Limb (tissue), 2 donors: ENCODE results near the gene CDRT4.
A peak's percentile ranks its signal among the peaks of the same experiment; 100 is the strongest.
"Not testable (repeated sequence)": the region's sequence is repeated elsewhere in the genome, so short reads cannot be mapped to it uniquely, and the experiment has no call there.

Experiments
- DNase-seq, 2 donors: peaks; one replicate each; pipeline ENCODE4 v3.0.0-alpha.2; 2016; ENCODE audit errors: extremely low spot score in 2 of 2

The CDRT4 gene

DNA sequence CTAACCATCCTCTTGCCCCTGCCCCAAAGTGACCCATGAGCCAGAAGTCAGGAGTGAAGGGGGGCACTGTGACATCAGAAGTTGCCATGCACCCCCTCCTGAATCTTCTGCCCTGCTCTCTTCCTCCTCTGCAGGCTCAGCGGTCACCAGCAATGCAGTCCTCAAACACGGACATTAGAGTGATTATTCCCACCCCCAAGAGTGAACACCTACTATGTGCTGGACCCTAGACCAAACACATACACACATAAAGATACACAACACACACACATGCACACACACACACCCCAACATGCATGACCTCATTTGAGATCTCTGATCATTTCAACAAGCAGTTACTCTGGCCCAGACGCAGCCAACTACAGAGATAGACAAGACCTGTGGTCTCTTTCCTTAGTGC is at the start of gene CDRT4:
CDRT4 (minus strand) TSS at position 30 of the 400 bp plus-strand sequence. CDS start 27,383 bp downstream, outside the sequence.
- no peak for DNase-seq

DNA sequence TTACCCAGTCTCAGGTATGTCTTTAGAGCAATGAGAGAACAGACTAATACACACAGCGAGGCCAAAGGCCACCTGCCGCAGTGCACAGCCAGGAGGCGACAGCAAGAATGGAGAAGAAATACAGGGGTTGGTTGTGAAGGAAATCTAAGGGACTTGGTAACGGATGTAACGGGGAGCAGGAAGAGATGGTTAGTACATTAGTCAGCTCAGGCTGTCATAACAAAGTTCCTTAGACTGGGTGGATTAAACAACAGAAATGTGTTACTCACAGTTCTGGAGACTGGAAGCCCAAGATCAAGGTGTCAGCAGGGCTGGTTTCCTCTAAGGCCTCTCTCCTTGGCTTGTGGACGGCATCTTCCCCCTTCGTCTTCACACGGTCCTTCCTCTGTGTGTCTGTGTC is 48.7 kb upstream of the CDRT4 start:
- DNase-seq: no peak

DNA sequence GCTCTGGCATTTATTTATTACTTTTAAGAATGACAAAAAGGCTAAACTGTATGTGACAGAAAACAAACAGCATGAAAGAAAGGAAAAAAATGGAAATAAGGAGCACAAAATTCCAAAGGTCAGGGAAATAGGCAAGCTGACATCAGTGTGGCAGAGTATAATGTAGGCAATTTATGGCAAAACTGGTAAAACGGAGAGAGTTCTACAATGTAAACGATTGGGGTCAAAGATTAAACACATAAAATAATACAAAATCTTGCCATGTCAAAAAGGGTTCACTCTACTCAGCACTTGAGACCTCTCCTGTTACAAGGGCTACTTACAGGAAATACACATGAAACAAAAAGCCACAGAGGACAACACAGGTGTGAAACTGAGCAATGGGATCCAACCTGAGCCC is 47.0 kb upstream of the CDRT4 start:
- DNase-seq: no peak

DNA sequence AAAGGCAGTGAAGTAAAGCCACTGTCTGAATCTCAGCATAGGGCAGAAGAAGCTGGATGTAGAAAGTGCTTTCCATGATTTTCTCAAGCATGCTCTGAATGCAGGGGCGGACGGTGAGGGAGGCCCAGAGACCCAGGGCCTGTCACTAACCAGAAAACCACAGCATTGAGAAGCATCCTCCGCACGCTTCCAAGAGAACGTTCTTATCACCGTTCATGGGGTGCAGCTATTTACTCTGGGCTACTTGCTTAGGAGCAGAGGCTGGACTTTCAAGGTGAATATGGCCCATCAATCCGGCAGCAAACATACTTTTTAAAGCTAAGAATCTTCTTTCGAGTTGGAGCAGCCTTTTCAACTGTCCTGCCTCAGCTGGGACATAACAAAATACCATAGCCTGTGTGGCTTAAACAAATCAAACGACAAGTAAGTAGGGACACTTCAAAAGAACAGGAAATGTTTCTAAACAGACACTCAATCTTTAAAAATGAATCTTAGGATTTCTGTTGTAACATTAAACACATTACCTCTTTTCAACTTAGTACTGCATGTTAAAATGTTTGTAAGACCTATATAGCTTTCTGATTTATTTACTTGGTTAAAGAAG is 46.5 kb upstream of the CDRT4 start:
- DNase-seq: no peak

DNA sequence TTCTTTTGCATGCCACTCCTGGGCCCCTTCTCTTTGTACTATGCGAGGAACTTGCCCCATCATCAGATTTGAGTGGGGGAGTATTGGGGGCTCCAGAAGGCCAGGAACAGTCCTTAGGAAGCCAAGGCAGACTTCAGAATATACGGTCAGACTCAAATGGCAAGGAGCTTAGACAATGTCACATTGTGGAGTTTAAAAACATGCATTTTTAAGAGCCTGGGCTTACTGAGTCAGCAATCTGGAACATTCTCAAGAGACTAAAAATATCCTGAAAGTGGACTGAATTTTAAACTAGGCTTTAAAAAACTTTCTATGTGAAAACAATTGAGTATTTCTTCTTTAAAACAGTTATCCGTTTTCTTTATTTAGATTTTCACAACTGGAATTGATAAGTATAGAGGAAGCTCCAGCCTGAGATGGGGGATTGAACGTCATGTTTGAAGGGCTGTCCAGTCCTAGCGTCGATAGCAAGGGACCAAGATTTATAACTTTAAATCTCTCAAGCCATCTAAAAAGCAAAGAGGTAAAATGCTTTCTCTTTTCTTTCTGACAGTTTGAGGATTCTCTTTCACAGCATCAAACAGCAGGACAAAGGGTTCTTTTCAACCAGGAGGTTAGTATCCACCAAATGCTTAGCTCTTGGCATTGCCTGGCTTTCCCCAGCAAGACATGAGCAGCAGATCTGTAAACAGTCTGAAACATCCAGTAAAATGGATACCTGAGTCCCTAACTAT is 45.8 kb upstream of the CDRT4 start:
- DNase-seq: peak in 1 of 2 donors; percentile 19

DNA sequence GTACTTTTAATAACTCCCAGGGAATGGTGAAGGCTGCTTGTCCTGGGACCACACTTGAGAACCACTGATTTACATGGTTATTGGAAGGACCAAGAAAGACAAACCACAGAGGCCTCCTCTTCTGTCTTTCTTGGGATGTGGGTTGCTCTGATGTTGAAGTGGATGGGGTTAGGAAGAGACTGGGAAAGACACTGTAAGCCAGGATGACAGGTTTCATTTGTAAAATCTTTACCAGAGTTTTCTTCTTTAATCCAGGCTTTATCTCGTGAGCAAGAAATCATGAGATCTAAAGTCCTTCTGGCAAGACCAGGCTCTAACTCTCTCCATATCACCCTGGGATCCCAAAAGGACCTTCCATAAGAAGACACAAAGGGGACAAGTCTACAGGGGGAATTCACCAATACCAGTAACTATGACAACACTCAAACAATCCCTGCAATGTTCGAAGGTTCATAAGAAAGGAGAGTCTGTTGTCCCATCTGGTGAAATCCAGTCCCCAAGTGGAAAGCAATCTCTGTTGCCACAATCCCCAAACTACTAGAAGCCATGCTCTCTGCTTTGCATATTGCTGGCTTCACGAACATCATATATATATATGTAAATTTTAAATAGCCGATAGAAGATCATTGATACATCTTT is 44.8 kb upstream of the CDRT4 start:
- DNase-seq: no peak

DNA sequence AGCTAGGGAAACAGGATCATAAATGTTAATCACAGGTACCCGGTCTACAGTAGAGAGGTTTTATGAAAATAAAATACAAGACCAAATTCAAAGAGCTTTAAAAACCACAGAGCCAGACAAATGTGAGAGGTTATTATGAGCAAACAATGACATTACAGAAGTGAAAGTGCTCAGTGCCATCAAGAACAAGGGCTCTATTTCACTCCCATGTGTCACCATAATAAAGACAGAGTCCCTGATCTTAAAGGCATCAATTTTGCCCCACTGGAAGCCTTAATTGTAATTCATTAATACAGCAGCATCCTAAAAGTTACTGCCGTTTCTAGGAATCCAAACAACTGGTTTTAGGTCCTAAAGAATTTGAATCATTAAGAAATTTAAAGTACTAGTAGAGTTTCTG is 43.7 kb upstream of the CDRT4 start:
- no peak for DNase-seq

DNA sequence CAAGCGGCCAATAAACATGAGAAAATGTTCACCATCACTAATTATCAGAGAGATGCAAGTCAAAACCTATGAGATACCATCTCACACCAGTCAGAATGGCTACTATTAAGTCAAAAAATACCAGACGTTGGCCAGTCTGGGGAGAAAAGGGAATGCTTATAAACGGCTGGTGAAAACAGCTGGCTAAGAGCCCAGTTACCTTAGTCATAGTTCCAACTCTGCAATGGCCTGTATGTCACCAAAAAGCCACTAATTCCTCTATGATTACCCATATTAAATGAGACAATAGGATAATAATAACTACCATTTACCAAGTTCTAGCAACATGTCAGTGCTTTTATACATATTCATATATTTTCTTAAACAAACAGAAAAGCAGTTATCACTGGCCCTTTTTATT is 42.9 kb upstream of the CDRT4 start:
- DNase-seq: no peak

DNA sequence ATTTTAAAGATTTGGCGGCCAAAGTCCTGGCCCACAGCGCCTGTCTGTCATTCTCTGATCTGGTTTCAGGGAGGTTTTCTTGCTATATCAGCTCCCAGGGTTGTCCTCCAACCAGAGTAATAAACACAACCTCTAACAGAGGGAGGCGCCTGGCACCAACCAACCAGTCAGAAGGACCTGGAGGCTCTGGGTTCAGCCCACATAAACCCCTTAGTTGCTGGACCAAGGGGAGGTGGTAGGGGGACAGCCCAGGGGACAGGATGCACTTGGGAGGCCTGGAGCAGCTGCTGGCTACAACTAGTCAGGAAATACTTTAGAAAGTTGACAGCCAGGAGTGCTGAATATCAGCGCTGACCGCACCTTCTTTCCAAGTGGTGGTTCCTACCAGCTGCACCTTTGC is 41.7 kb upstream of the CDRT4 start:
- no peak for DNase-seq

DNA sequence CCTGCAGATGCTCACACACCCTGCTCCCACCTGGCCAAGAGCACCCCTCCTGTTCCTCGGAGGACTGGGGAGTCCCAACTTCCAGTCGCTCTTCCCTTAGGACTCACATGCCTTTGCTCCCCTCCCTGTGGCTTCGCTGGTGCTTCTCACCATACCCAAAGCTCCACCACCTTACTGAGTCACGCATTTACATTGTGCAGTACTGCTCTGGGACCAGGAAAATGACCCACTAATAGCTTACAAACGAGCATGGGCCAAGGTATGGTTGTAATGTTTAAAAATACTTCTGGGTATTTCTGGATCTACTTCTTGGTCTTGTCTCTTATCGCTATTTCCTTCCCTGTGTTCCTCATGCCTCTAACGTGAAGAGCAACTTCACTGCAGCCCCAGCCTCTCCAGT is 41.0 kb upstream of the CDRT4 start:
- no peak for DNase-seq

DNA sequence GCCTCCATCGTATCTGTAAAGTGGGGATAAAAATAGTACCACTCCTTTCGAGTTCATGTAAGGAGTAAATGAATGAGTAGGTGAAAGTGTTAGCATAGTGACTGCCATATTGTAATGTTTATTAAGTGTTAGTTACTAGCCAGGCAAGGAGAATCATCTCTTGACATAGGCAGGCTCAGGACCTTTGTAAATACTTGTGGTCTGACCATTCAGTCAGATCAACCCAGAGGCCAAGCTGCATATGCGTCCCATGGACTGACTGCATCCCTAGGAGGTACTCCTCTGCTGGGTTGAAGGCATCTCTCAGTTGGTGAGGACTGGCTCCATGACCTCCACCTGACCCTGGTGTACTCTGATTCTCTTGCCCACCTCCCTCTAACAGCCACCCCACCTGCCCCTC is 40.5 kb upstream of the CDRT4 start:
- DNase-seq: peak in 1 of 2 donors; percentile 7

DNA sequence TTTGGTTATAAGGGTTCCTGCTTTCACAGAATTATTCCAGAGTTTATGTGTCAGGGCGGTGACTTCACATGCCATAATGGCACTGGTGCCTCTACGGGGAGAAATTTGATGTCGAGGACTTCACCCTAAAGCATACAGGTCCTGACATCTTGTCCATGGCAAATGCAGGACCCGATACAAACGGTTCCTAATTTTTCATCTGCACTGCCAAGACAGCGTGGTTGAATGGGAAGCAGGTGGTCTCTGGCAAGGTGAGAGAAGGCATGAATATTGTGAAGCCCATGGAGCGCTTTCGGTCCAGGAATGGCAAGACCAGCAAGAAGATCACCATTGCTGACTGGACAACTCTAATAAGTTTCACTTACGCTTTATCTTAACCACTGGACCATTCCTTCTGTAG is 39.6 kb upstream of the CDRT4 start:
- no peak for DNase-seq

DNA sequence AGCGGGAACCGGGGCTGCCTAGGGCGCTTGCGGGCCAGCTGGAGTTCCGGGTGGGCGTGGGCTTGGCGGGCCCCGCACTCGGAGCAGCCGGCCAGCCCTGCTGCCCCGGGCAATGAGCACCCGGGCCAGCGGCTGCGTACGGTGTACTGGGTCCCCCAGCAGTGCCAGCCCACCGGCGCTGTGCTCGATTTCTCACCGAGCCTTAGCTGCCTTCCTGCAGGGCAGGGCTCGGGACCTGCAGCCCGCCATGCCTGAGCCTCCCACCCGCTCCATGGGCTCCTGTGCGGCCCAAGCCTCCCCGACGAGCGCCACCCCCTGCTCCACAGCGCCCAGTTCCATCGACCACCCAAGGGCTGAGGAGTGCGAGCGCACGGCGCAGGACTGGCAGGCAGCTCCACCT is 38.3 kb upstream of the CDRT4 start:
- DNase-seq: not testable (repeated sequence)

DNA sequence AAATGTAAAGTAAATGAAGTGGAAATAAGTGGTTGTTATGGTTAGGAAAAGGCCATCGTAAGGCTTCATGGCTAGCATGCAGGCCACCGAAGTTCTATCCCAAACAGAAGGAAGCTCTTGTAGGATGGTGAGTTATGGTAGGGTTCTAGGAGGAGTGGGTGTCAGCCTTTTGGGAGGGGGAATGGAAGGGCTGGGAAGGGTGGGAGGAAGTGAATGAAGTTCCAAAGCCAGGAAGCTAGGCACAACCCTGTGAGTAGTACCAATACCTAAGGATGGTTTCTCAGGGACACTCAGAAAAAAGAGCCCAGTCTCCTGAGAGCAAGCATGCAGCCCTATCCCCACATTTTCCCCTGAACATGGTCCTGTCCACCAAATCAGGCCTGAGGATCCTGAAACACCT is 36.3 kb upstream of the CDRT4 start:
- no peak for DNase-seq

DNA sequence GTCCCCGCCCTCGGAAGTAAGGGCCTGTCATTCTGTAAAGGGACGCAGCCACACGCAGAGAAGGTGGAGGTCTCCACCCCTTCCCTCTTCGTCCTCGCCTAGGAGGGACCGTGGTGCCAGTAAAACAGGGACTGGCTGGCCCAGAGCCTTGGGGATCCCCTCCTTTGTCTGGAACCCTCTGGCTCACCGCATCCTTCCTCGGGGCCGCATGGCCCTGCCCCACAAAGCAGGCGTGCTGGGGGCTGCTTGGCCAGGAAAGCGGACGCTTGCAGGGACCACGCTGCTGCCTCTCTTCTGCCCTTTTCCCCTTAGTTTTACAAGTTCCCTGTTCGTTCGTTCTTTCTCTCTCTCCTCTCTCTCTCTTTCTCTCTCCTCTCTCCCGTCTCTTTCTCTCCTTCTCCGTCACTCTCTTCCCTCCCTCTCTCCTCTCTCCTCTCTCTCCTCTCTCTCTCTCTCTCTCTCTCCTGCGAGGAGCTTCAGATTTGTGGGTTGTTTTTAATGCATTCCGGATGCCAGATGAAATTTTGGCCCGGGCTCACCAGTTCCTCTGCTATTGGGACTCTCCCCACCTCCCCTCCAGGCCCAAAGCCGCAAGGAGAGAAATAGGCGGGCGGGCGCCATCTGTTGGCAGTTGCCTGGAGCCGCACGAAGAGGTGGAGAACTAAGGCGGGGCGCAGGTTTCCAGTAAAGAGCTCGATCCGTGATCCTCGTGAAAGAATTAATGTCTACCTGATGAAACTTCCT is 35.1 kb upstream of the CDRT4 start:
- peak; percentile 92 to 94 for DNase-seq

DNA sequence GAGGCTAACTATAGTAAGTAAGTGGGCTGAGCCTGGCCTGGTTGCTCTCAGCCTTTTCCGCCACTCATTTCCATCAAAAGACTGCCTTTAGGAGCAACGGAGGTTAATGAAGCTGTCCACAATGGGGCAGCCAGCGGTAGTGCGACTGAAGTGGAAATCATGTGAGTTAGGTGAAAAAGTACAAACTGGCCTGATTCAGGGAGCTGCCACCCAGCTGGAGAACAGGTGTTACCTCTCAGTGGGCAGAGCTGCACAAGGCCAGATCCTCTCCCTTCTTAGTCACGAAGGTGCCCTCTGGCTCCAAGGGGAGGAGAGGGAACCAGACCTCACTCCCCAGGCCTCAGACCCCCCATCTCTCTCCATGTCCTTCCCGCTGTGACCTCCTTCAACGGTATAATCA is 34.4 kb upstream of the CDRT4 start:
- DNase-seq: no peak

DNA sequence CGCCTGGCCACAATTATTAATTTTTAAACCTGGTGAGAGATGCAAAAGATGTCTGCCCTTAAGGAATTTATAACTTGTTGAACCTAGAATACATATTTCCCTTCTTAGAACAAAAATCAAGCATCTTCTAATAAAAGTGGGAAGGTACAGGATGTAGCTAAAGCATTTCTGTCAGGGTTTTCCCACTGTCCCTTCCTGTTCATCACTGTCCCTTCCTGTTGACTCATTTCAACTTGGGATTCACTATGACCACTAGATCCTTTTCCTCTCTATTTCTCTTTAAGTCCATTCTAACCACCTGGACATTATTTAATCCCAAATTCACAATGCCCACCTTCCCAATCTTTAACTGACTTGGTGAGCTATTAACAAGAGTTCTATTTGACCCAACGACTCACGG is 33.9 kb upstream of the CDRT4 start:
- DNase-seq: no peak

DNA sequence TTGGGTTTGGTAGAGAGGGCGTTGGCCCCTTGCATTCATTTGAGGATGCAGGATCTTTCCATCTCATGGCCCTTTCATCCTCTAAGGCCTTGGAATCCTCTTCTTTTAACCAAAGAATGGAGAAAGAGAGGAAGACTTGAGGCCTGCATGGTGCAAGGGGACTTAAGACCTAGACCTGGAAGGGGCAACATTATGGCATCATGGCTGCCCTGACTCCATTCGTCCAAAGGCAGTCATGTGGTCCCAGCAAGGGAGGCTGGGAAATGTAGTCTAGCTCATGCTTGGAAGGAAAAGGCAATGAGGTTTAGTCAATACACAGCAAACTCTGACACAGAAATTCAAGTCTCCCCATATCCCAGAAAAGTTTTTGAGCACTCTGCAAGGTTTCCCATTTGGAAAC is 30.7 kb upstream of the CDRT4 start:
- no peak for DNase-seq

DNA sequence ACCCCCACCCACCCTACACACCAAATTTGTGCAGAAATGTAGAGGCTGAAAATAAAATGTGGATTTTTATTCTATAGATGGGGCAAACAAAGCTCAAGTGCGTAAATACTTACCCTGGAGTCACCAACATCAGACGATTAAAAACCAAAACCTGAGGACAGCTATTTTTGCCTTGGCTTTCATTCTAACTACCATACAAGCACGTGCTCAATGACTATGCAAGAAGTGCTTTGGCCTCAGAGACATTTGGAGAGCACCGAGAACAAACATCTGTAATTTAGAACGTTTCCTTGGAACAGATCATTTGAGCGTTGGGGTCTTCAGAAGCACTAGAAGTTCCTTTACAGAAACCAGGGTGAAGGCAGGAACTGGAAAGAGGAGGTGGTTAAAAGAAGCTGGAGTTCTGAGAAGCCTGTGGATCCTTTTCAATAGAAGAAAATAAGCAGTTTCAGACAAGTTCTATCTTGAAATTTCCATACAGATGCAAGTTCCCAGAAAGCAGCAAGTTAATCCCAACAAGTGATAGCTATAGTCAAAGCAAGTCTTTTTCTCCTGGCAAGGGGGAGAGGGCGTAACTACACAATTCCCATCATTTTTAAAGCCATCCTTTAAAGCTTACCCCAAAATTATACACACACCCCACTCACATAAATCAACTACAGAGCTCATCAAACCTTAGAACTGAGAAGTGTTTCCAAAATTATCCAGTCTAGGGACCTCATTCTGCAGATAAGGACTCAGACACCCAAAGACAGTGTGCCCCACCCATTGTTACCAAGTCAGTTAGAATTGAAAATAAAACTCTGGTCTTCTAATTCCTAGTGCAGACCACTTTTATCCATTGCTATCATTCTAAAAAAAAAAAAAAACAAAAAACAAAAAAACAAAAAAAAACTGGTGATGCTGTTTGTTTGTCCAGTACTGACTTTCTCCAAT is 29.6 kb upstream of the CDRT4 start:
- no peak for DNase-seq

DNA sequence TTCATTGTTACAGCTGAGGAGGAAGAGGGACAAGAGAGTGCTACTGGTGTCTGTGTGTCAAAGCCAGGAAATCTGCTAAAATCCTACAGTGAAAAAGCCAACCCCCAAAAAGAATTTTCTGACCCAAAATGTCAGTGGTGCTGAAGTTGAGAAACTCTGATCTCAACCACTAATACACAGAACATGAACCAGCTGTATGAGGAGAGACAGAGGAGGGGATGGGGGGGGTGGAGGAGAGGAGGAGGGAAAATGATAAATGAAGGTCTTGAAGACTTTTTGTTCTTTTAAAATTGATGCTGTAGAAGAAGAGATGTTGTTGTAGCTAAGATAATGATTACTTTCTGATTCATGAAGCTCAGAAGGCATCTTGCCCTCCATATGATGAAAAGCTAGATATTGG is 27.4 kb upstream of the CDRT4 start:
- DNase-seq: no peak

DNA sequence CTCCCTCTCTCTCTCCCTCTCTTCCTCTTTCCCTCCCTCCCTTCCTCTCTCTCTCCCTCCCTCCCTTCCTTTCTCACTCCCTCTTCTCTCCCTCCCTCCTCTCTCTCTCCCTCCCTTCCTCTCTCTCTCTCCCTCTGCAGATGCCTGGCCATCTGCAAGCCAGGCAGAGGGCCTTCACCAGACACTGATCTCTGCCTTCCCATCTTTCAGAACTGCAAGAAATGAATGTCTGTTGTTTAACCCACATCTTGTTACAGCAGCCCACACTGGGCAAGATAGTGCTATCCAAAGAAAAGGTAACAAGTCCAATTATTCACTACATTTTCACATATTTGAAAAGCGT is 26.2 kb upstream of the CDRT4 start:
- no peak for DNase-seq
